NCI-H748 (cell line): Measurements from ENCODE around the gene CPNE4.
"Not testable (repeated sequence)": the region's sequence is repeated elsewhere in the genome, so short reads cannot be mapped to it uniquely, and the experiment has no call there.

Source experiments
- DNase-seq: peaks from one replicate; lab custom pipeline; 2025; ENCODE audit not compliant: unreplicated experiment; lab: John Stamatoyannopoulos, UW

CPNE4 gene

GRCh38 chr3:131486545-131486944 lies 548.3 kb downstream of the CPNE4 start:
- not testable (repeated sequence) for DNase-seq

- DNase-seq: no peak
Measured at GRCh38 chr3:131485119-131485518, 549.7 kb downstream of the CPNE4 start.

GRCh38 chr3:131484496-131485111 lies 550.2 kb downstream of the CPNE4 start:
- no peak for DNase-seq
